Endothelial cell of umbilical vein (primary cell): ENCODE measurements around the gene SLC9B2. TPM values are rescaled to one million over a fixed set of nuclear protein-coding genes. Genes with fewer than 3 reads are reported as not detected.

Source experiments
- BruUV-seq: library from RNA; stranded (reverse); fragments of 400-500 nt; replicated peaks from 2 replicates; lab custom pipeline; 2021; lab: Mats Ljungman, UMichigan
- CTCF ChIA-PET: fragments of 300-600, 350-600 bp; sonication (Branson Sonifier 250); formaldehyde crosslinking; loops from one replicate; lab custom pipeline; 2021; ENCODE audit warnings: antibody characterized with exemption, inconsistent platforms; lab: Charles Lee
- POLR2A ChIA-PET: fragments of 300-600, 350-600 bp; sonication (Branson Sonifier 250); formaldehyde crosslinking; loops from one replicate; lab custom pipeline; 2021; ENCODE audit warnings: antibody characterized with exemption, inconsistent platforms; lab: Charles Lee
- DNase-seq: peaks from one replicate; pipeline ENCODE4 v3.0.0-alpha.2; 2011; ENCODE audit warnings: low read depth, low spot score
- FAIRE-seq: peaks from 2 replicates; lab custom pipeline; 2011; peaks lifted over from hg19 to GRCh38; lab: Jason Lieb, UNC
- H2AFZ ChIP-seq: 2 replicates; pipeline ENCODE4 v1.6.0; 2012; ENCODE audit warnings: low read depth, low read length, control low read depth, inconsistent platforms
- H3K27ac ChIP-seq: 2 replicates; pipeline ENCODE4 v1.5.1; 2011; ENCODE audit warnings: low read depth, mild to moderate bottlenecking, control low read depth, low read length, moderate library complexity; ENCODE audit not compliant: insufficient read depth
- H3K27me3 ChIP-seq, 2 experiments: 2 replicates each; pipeline versions ENCODE4 v1.6.0 to v1.6.1; 2011; ENCODE audit warnings: low read length in 2 of 2, mixed read lengths in 1 of 2; ENCODE audit not compliant: control insufficient read depth in 2 of 2, insufficient read depth in 2 of 2
- H3K36me3 ChIP-seq, 2 experiments: 2 replicates in 1 of 2; 3 replicates in 1 of 2; pipeline ENCODE4 v1.5.1; 2011; ENCODE audit warnings: low read length in 2 of 2, mild to moderate bottlenecking in 1 of 2, moderate library complexity in 1 of 2; ENCODE audit not compliant: control insufficient read depth in 2 of 2, insufficient read depth in 2 of 2; ENCODE audit errors: extremely low read depth in 1 of 2
- H3K4me1 ChIP-seq: 3 replicates; pipeline ENCODE4 v1.5.1; 2011; ENCODE audit warnings: mild to moderate bottlenecking, low read length; ENCODE audit not compliant: control insufficient read depth, insufficient read depth; ENCODE audit errors: extremely low read depth
- H3K4me2 ChIP-seq: 2 replicates; pipeline ENCODE4 v1.6.1; 2011; ENCODE audit warnings: low read length, control low read depth, mixed read lengths; ENCODE audit not compliant: insufficient read depth
- H3K4me3 ChIP-seq, 3 experiments: fragments of 200-600 bp in 1 of 3; sonication (generic), shearing (Covaris generic) in 1 of 3; replicated peaks in 1 of 3; 2 replicates each; pipeline ENCODE4 v1.5.1; 2011 to 2016; ENCODE audit warnings: control low read depth in 3 of 3, low read length in 3 of 3, mild to moderate bottlenecking in 2 of 3, inconsistent platforms in 1 of 3, low read depth in 1 of 3, moderate library complexity in 1 of 3; ENCODE audit not compliant: insufficient read depth in 1 of 3
- H3K79me2 ChIP-seq: 2 replicates; pipeline ENCODE4 v1.6.0; 2012; ENCODE audit warnings: low read length, inconsistent platforms; ENCODE audit not compliant: control insufficient read depth, insufficient read depth
- H3K9ac ChIP-seq: replicated peaks from 2 replicates; pipeline ENCODE3; 2011; ENCODE audit warnings: low read length, control low read depth; ENCODE audit not compliant: insufficient read depth; ENCODE audit errors: extremely low read depth
- H3K9me1 ChIP-seq: replicated peaks from 3 replicates; pipeline ENCODE4 v1.6.0; 2011; ENCODE audit warnings: mild to moderate bottlenecking, low read length; ENCODE audit not compliant: control insufficient read depth, insufficient read depth; ENCODE audit errors: extremely low read depth
- H3K9me3 ChIP-seq: replicated peaks from 2 replicates; pipeline ENCODE4 v1.5.1; 2012; ENCODE audit warnings: low read length, inconsistent platforms; ENCODE audit not compliant: control insufficient read depth, insufficient read depth
- H4K20me1 ChIP-seq: replicated peaks from 2 replicates; pipeline ENCODE3; 2011; ENCODE audit warnings: mild to moderate bottlenecking, low read length; ENCODE audit not compliant: control insufficient read depth, insufficient read depth; ENCODE audit errors: extremely low read depth
- EZH2 ChIP-seq: IDR thresholded peaks from 2 replicates; pipeline ENCODE4 v1.6.1; 2012; ENCODE audit warnings: borderline replicate concordance, low read depth, mild to moderate bottlenecking, moderate library complexity, low read length, inconsistent platforms; ENCODE audit not compliant: severe bottlenecking
- FOS ChIP-seq: IDR thresholded peaks from 2 replicates; pipeline ENCODE4 v1.6.1; 2011; ENCODE audit warnings: mild to moderate bottlenecking, low read length, moderate library complexity, borderline replicate concordance; ENCODE audit not compliant: insufficient read depth
- GATA2 ChIP-seq: IDR thresholded peaks from 2 replicates; pipeline ENCODE4 v1.7.0; 2011; ENCODE audit warnings: low read depth, mild to moderate bottlenecking, moderate library complexity, mixed read lengths, low read length; ENCODE audit not compliant: insufficient read length, insufficient read depth
- JUN ChIP-seq: IDR thresholded peaks from 2 replicates; pipeline ENCODE4 v1.6.1; 2011; ENCODE audit warnings: borderline replicate concordance, low read depth; ENCODE audit not compliant: insufficient read length, insufficient read depth
- MYC ChIP-seq: IDR thresholded peaks from one replicate; pipeline ENCODE4 v1.6.1; 2011; ENCODE audit warnings: mild to moderate bottlenecking, low read depth, low read length
- POLR2A ChIP-seq: IDR thresholded peaks from 2 replicates; pipeline ENCODE4 v1.6.1; 2012; ENCODE audit warnings: low read depth, mild to moderate bottlenecking, control low read depth, low read length
- POLR2AphosphoS5 ChIP-seq: IDR thresholded peaks from 2 replicates; pipeline ENCODE4 v1.6.1; 2012; ENCODE audit warnings: low read depth, mild to moderate bottlenecking, control low read depth, low read length, moderate library complexity; ENCODE audit not compliant: insufficient read depth
- dilution Hi-C: fragments of 300-500 bp; cut with MboI; formaldehyde crosslinking; loops from one replicate; pipeline ENCODE4 v1.15.0; 2019; ENCODE audit warnings: low sequenced_read_pairs; ENCODE audit not compliant: extremely low pct_ligation_motif_present
- intact Hi-C: fragments of 100-400 bp; cut with micrococcal nuclease; formaldehyde crosslinking; loops from one replicate; pipeline ENCODE4 v1.10.0; 2022
- polyA plus RNA-seq, 4 experiments: library from polyadenylated mRNA; depleted of rRNA in 3 of 4; stranded (reverse) in 3 of 4; unstranded in 1 of 4; fragments of >200 nt; gene quantifications; 2 replicates each; pipeline versions ENCODE4 v1.2.1 to v1.2.3, GENCODE V29; 2011 to 2012; ENCODE audit warnings: missing spikeins in 1 of 4
- total RNA-seq: library from RNA; stranded (reverse); gene quantifications from 2 replicates; pipeline ENCODE4 v1.2.3, GENCODE V29; 2021
- TF ChIP-seq, protein P1 (sequence below), 2 donors: IDR thresholded peaks; 1 replicate in 1 of 2; 2 replicates in 1 of 2; pipeline ENCODE4 v1.5.1; 2011; ENCODE audit warnings: low read length in 2 of 2, mild to moderate bottlenecking in 2 of 2, moderate library complexity in 2 of 2, control low read depth in 1 of 2, inconsistent platforms in 1 of 2, low read depth in 1 of 2; ENCODE audit not compliant: insufficient read depth in 1 of 2; ENCODE audit errors: extremely low read depth in 1 of 2
- TF ChIP-seq, protein P2 (sequence below): IDR thresholded peaks from 2 replicates; pipeline ENCODE4 v1.6.1; 2011; ENCODE audit not compliant: insufficient read depth, insufficient read length

SLC9B2 gene
- total and polyA plus RNA-seq, 2 donors (not counting 3 experiments of a cell fraction or from before 2014, with no cell fraction given), result 9.6 to 23.5 TPM

- Histone ChIP-seq H3K79me2 (no peaks in the 10 kb centered on the region), H3K27me3 (no peaks in the 10 kb centered on the region), H3K9ac (peak within 1 kb of the TSS; percentile 93), H3K4me3 (peak within 1 kb of the TSS; percentile 28 to 62 (median 48)), H3K4me1 (peaks cover 8% of the 10 kb centered on the region), H2AFZ (peak within 1 kb of the TSS; percentile 98), H3K27ac (peak within 1 kb of the TSS; percentile 68), H3K9me3 (no peaks in the 10 kb centered on the region), H3K36me3 (no peaks in the 10 kb centered on the region), H4K20me1 (no peaks in the 10 kb centered on the region), H3K4me2 (peak within 1 kb of the TSS; percentile 74), H3K9me1 (no peaks in the 10 kb centered on the region)
- intact Hi-C loops, result loop anchor here (1.0 to 2.0 kb wide), 4 partner anchors 79 to 518 kb away; partner anchors contain the start of genes BDH2, CISD2 and NFKB1
- CTCF ChIA-PET, result interaction anchor here (1.2 to 1.8 kb wide), 2 partner anchors 10 to 399 kb away, joined by 5 to 6 read pairs; no protein-coding TSS in a partner anchor
- dilution Hi-C loops, result no loop called here
- peak; percentile 96 for FAIRE-seq
- POLR2A ChIA-PET, result interaction anchor here (0.7 kb wide), 1 partner anchor 24 kb away, joined by 4 read pairs; no protein-coding TSS in a partner anchor
- BruUV-seq, result TSS peak; percentile 99
- TF ChIP-seq FOS (no peak), JUN (no peak), EZH2 (no peak), GATA2 (no peak), POLR2A (peak; percentile 79), POLR2AphosphoS5 (peak; percentile 88), MYC (no peak)
- TF ChIP-seq, protein P1, sequence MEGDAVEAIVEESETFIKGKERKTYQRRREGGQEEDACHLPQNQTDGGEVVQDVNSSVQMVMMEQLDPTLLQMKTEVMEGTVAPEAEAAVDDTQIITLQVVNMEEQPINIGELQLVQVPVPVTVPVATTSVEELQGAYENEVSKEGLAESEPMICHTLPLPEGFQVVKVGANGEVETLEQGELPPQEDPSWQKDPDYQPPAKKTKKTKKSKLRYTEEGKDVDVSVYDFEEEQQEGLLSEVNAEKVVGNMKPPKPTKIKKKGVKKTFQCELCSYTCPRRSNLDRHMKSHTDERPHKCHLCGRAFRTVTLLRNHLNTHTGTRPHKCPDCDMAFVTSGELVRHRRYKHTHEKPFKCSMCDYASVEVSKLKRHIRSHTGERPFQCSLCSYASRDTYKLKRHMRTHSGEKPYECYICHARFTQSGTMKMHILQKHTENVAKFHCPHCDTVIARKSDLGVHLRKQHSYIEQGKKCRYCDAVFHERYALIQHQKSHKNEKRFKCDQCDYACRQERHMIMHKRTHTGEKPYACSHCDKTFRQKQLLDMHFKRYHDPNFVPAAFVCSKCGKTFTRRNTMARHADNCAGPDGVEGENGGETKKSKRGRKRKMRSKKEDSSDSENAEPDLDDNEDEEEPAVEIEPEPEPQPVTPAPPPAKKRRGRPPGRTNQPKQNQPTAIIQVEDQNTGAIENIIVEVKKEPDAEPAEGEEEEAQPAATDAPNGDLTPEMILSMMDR (IDR thresholded peaks at IDR 0.05; ENCODE audit: extremely low read depth in 1 of 2, insufficient read depth in 1 of 2, low read depth in 1 of 2, low read length in 2 of 2), result no peak
- TF ChIP-seq, protein P2, sequence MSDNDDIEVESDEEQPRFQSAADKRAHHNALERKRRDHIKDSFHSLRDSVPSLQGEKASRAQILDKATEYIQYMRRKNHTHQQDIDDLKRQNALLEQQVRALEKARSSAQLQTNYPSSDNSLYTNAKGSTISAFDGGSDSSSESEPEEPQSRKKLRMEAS, result peak; percentile 31
- peak; percentile 96 for DNase-seq
Observed at GRCh38 chr4:103019308-103020124, 57.0 kb downstream of the SLC9B2 start, which contains the start of gene SLC9B1. Gene SLC9B1, minus strand, starts transcription at chr4:103019705. Its CDS starts 27,994 bp downstream, at chr4:102991711.
